HG02759 (cell line): ENCODE results near the gene STK17A.
"Not testable (repeated sequence)": the region's sequence is repeated elsewhere in the genome, so short reads cannot be mapped to it uniquely, and the experiment has no call there.

ENCODE experiments used
- ATAC-seq: cut with Tn5 transposase; IDR thresholded peaks from one replicate; pipeline ENCODE4 v1.9.1; 2021; ENCODE audit warnings: mild to moderate bottlenecking, moderate library complexity; ENCODE audit not compliant: unreplicated experiment

The STK17A gene

DNA sequence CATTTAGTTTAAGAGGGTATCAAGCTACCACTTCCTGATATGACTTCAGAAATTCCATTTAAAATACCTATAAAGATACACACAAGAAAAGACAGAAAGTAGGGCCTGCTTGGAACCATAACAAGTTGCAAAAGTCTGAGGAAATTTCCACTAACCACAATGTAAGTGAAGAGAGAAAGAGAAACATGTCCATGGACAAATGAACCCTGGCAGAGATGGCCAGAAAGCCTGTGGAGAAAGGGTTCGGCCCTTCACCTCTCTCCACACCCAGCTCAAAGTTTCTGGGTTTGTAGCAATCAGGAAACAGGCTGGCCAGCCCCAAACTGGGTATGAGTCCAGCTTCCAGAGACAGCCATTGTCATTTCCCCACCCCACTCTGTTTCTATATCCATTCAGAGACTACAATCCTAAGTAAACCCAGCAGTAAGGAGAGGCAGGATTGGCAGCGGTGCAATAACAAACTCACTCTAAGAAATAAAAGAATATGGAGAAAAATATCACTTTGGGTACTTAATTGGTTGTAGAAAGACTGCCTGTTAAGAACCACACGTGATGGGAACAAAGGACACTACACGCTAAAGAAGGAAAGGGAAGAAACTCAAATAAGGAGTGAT, 71.1 kb downstream of the STK17A start:
- no peak for ATAC-seq

DNA sequence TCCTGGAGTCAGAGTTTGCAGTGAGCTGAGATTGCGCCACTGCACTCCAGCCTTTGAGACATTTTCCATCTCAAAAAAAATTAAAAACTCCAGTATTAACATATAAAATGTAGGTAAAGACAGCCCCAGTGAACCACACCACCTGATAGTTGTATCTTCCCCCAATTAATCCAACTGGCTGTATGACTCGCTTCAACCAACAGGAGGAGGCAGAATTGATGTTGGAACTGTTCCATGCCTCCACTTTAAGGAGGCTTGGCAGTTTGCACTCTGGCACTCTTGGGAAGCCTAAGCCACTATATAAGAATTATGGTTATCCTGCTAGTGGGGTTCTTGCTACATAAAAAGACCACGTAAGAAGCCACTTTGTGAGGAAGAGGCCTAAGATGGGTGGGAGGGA, 72.7 kb downstream of the STK17A start:
- ATAC-seq, result no peak

DNA sequence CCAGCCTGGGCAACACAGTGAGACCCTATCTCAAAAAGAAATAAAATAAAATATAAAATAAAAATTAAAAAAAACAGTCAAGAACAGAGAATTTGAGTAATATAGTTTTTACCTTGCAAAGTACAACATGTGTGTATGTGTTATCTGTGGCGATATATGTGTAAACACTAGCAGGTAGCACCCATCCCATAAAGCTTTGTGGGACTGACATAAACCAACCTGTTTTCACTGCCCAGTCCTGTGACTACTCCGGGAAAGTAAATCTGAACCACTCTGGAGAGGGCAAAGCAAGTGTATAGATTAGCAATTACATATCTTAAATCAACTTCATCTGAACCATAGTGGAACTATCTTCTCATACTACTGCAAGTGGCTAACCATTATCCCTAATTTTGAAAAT, 74.1 kb downstream of the STK17A start:
- ATAC-seq, result no peak

DNA sequence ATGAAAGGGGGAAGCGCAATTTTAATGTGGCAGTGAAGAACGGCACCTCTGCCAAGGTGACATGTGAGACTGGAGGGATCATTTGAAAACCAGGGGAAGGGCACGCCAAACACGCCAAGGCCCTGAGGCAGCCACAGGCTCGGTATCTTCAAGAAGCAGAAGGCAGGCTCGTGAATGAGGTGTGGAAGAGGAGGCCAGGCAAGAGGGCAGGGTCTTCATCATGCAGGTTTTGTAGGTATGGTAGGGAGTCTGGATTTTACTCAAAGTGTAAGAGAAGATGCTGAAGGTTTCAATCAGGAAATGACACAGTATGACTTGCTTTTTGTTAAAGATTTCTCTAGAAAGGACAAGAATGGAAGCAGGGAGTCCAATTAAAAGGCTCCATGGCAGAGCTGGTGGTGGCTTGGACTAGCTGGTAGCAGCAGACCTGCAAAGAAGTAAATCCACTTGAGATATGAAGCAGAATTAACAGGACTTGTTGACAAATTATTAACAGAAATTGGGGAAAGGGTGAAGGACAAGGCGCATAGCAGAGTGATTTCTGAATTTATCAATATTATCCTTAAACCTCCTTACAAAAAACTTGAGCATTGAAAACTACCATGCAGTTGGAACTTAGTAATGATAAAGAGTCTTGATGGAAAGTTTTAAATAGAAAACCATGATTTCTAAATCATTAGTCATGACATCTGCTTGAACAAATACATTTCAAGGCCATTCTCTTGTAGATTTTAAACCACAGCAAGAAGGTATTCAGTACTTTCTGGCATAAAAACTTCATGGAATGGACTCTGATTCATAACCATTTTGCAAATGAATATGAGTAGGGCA, 76.0 kb downstream of the STK17A start:
- ATAC-seq, result no peak

DNA sequence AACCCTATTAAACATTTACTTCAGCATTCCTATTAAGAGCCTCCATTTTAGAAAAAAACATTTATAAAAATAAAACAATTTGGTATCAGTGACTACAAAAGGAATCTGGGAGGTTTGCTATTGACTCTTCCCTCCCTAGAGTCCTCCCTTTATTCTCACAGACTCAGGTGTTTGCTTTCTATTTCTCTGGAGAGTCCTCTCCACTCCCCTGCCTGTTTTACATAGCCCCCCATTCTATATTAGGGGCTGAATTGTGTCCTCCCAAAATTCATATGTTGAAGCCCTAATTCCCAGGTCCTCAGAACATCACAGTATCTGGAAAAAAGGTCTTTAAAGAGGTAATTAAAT, 76.6 kb downstream of the STK17A start:
- ATAC-seq, result no peak

DNA sequence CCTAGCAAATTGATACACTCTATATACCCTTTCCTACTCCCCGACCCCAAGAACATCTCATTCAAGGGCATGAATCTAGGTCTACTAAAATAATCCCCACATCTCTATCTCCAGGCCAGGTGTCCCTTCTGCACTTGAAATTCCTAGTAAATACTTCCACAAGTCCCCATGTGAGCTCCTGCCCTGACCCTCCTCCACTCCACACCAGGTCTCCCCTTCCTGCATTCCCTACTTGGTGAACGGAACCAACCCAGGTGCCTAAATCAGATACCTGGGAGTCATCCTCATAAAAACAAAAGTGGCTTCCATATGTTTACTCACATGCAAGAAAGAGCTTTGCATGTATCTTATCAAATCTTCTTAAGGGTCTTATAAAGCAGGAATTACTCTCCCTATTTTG, 77.2 kb downstream of the STK17A start:
- ATAC-seq, result no peak

DNA sequence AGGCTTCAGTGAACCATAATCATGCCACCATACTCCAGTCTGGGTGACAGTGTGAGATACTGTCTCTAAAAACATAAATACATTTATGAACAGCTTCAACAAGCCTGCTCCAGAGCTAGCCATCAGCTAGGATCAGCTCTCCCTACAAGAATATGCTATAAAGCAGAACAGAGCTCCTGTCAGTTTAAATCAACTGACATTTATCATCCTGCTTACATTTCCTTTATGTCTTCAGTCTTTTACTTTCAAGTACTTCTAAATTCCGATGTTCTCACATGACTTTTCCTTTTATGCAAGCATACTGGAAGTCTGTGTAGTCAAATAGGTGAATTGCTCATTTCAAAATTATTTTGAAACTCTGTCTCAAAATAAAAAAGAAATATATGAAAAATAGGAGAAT, 81.8 kb downstream of the STK17A start:
- no peak for ATAC-seq

DNA sequence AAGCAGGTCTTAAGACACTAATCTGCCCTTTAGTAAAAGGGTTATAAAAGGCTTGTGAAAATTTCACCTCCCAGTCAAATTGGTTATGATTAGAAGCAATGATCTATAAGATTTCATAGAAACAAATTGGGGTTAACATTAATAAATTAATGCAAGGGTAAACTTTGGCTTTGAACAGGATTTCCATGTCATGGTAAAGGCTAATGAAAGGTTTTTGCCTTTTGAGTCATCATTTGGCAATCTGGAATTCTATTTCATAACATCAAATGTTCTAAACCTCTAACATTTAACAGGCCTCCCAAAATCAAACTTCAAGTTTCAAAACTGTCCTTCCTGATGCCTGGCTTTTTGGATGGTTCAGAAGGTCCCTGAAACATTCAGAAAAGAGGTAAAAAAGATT, 84.0 kb downstream of the STK17A start:
- ATAC-seq, result no peak

DNA sequence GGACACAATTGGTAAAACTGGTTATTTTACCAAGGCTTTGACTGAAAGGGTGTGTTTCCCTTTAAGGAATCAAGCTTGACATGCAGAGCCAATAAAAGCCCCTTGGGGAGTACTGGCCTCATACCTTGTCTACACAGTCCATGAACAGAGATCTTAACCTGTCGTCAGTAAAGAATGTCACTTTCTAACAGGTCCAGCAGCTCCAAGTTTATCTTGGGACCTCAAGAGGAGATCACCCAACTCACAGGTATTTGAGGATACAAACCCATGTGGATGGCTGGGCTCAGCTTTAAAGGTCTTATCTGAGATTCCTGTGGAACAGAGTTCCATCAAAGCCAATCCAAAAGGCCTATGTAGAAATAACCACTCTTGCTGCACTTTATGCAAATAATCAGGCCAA, 85.1 kb downstream of the STK17A start:
- no peak for ATAC-seq

DNA sequence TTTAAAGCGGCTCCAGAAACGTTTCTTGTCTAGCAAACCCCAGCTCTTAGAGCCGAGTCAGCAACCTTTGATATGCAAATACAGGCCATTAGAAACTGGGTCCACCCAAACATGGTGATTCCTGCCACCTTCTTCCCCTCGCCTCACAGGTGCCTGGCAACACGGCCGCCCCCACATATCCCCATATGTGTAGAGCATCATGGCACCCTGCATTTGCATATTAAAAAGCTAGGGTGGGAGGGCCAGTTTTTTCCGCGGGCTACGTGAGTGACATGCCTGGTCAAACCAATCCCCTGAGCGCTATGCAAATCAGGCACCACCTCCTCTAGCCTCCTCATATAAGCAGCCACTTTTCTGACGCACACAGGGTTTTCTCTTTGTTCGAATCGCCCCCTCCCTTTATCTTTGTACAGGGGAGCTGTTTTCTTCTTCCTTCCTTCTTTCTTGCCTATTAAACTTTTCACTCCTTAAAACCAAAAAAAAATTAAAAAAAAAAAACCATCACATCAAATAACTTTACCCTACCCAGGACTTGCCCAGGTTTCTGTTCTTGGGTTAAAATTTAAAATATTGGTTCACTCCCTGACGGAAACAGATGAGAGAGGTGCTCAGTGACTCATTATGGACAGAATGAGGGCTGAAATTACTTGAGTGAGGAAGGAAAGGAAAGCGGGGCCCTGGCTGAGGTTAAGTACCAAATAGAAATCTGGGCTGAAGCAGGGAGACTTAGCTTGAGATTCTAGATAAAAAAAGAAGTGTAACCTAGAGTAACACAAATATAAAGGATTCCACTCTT, 86.6 kb downstream of the STK17A start:
- ATAC-seq, result no peak

DNA sequence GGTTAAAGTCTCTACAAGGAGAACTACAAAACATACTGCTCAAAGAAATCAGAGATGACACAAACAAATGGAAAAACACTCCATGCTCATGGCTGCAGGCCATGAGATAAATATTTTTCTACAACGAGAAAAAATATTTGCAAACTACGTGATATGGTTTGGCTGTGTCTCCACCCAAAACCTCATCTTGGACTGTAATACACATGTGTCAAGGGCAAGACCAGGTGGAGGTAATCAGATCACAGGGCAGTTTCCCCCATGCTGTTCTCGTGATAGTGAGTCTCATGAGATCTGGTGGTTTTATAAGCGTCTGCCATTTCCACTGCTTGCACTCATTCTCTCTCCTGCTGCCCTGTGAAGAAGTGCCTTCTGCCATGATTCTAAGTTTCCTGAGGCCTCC, 88.6 kb downstream of the STK17A start:
- no peak for ATAC-seq

DNA sequence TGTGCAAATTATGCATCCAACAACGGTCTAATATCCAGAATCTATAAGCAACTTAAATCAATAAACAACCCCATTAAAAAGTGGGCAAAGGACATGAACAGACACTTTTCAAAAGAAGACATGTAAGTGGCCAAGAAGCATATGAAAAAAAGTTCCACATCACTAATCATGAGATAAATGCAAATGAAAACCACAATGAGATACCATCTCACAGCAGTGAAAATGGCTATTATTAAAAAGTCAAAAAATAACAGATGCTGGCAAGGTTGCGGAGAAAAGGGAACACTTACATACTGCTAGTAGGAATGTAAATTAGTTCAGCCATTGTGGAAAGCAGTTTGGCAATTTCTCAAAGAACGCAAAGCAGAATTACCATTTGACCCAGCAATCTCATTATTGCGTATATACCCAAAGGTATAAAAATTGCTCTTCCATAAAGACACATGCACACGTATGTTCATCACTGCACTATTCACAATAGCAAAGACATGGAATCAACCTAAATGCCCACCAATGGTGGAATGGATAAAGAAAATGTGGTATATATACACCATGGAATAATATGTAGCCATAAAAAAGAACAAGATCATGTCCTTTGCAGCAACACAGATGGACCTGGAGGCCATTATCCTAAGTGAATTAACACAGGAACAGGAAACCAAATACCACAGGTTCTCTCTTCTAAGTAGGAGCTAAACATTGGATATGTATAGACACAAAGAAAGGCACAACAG, 90.5 kb downstream of the STK17A start:
- not testable (repeated sequence) for ATAC-seq

DNA sequence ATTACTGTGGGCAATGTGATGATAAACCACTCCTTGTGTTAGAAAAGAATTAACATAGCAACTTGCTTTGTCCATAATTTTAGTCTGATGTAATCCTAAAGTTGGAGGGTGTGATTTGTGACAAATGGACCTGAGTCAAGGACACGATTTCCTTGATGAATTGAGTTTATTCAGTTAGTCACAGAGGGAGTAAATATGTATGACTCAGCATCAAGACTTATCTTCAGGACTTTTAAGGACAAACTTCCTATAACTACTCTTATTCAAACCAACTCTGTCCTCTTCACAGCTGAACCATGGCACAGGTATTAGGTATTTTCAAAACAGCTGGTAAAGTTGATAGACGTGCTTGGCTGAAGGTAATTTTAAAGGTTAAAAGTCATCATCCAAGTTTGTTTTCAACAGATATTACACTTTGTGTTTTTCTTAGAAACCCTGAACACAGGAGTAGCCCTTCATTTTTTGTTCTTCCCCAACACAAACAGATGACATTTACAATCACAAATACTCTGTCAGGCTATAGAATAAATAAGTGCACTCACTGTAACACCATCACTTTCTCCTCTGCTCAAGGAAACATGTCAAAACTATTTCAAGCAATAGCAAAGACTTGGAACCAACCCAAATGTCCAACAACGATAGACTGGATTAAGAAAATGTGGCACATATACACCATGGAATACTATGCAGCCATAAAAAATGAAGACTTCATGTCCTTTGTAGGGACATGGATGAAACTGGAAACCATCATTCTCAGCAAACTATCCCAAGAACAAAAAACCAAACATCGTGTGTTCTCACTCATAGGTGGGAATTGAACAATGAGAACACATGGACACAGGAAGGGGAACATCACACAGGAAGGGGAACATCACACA, 91.9 kb downstream of the STK17A start:
- no peak for ATAC-seq
